Posterior vena cava (tissue), 2 donors: ENCODE measurements around the gene ELMO2. TPM values are rescaled to one million over a fixed set of nuclear protein-coding genes. Genes with fewer than 3 reads are reported as not detected.

Experiments
- DNase-seq: peaks from one replicate; pipeline ENCODE4 v3.0.0-alpha.2; 2020; ENCODE audit warnings: low spot score
- intact Hi-C, 2 donors: fragments of 100-400 bp; cut with DNase I; formaldehyde crosslinking; loops; one replicate each; pipeline versions ENCODE4 v1.14.1 to v1.14.2; 2022 to 2023
- total RNA-seq, 2 donors: library from RNA; stranded (reverse); fragmentation: NEBNext Ultra II Directional; extraction: Animal tissue kit (Norgen Biotek cat#: 25700); gene quantifications; one replicate each; pipeline ENCODE4 v1.2.1, GENCODE V29; 2021
- donor health status: DM: yes; HTN: yes; CAD: no.
- donor health status: DM: yes; HTN: yes; CAD: no.

Gene ELMO2
- total RNA-seq, 2 donors from 2014 or later: 43.6 to 48.9 TPM

DNA sequence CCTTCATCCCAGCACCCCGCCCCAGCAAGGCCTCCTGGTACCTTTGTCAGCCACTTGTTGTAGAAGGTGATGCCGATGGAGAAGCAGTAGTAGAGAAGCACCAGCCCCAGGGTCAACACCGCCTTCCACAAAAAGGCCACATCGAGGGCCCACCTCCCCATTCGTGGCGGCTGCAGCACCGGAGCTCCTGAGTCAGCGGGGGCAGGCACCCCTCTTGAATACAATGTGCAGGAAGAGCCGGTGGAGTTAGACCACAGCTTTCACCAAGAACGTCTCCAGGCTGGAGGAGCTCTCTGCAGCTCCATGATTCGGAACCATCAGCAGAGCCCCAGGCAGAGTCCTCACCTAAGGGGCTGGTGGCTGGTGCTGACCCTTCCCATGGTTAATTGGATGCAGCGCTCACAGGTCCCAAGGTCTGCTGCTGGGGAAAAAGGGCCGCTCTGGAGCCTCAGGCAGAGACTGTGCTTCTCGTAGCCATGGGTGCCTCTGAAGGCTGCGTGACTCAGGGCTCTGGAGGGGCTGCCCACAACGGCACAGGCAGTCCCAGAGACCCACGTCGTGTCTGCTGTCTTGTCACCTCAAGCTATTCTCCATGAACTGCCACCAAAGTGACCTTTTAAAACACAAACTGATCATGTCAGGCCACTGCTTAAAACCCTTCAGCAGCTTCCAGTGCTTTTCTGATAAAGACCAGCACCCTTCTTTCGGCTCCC lies 47.9 kb downstream of the ELMO2 start:
- intact Hi-C loops: no loop called here
- no peak for DNase-seq

- DNase-seq: no peak
- intact Hi-C loops: no loop called here
Observed at GRCh38 chr20:46357030-46357514, 49.3 kb downstream of the ELMO2 start.

GRCh38 chr20:46356195-46357029 lies 50.0 kb downstream of the ELMO2 start:
- no peak for DNase-seq
- intact Hi-C loops: no loop called here

DNA sequence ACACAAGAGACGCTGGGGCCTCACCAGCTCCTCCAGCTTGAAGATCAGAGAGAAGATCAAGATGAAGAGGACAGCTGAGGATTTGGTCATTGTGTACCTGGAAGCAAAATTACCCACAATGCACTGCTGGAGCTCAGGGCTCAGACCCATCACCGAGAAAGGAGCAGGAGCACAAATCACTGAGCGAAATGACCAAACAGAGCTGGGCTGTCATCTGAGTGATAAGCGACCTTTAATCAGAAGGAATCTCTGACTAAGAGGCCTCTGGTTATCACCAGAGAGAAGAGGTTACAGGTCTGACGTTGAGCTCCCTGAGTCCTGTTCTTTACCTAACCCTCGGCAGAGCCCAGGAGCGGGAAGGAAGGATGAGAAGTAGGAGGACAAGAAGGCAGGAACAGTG lies 50.6 kb downstream of the ELMO2 start:
- DNase-seq: no peak
- intact Hi-C loops: no loop called here

GRCh38 chr20:46354920-46355654 lies 51.3 kb downstream of the ELMO2 start:
- intact Hi-C loops: no loop called here

GRCh38 chr20:46354207-46354555 lies 52.2 kb downstream of the ELMO2 start:
- intact Hi-C loops: no loop called here
- no peak for DNase-seq

More at GRCh38 chr20:46354920-46355654, 51.3 kb downstream of the ELMO2 start:
- DNase-seq: no peak

DNA sequence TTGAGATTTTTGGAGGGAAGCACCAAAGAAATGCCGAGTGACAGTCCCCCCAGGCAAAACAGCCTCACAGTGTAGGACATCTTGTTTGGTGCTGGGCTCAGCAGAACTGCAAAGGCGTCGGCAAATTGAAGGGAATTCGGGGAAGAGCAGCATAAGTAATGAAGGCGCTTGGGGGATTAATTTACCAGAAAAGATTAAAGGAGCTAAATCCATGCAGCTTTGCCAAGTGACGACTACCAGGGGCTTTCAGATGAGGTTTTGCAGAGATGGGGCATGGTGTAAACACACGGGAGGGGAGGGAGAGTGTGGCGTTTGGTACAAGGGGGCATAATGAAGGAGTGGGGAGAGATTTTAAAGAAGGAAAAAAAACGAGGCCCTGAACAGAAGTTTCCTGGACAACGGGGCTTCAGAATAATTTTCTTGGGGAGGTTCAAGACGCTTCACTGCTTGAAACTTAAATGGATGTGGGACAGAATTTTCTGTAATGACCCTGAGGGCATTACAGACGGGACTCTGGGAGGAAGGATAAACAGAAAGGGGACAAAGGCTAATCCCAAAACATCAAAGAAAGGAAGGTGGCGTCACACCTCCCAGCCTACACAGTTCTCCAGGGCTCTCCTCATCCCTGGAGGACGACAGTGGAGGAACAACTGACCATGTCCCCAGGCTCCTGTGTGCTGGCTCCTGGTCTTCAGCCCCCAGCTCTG lies 52.8 kb downstream of the ELMO2 start:
- DNase-seq: no peak
- intact Hi-C loops: no loop called here

GRCh38 chr20:46352370-46352938 lies 54.0 kb downstream of the ELMO2 start:
- intact Hi-C loops: no loop called here

DNA sequence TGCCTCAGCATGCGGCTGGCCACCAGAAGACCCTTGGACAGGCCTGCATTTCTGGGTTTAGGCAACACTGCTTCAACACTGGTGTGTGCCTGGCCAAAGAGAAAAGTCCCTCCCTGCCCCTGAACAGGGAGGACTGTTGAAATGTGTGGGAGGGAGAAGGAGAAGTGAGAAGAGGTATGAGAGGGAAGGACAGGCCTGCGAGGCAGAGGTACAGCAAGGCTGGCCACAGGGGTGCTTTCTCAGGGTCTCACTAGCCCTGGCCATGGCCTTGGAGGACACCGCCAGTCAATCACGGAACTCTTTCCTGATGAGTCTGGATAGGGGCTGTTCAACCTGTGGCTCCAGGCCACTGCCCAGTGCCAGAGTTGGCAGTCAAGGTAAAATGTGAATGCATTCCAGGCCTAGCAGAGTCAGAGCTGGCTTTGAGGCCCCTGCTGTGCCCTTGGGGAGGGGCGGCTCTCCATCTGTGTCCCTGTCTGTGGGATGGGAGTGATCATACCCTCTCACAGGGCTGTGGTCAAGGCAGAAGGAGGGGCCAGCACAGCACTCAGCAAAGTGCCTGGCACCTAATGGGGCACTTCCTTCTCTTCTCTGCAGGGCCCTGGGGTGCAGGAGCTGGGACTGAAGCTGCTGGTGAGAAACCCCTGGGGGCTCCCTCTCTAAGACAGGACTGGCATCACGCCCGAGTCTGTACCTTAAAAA lies 54.9 kb downstream of the ELMO2 start:
- no peak for DNase-seq
- intact Hi-C loops: no loop called here

More at GRCh38 chr20:46352370-46352938, 54.0 kb downstream of the ELMO2 start:
- no peak for DNase-seq

DNA sequence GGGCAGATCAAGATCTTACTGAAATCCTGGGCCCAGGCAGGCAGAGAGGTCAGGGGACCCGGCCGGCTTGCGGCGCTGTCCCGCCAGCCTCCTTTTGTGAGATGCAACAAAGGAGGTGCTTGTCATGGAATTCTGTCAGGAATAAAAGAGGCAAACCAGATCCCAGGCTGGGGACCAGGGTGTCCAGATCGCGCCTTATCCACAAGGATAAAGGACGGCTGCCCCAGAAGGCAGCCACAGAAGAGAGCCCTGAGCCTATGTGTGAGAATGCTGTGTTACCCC lies 55.5 kb downstream of the ELMO2 start:
- no peak for DNase-seq
- intact Hi-C loops: no loop called here

DNA sequence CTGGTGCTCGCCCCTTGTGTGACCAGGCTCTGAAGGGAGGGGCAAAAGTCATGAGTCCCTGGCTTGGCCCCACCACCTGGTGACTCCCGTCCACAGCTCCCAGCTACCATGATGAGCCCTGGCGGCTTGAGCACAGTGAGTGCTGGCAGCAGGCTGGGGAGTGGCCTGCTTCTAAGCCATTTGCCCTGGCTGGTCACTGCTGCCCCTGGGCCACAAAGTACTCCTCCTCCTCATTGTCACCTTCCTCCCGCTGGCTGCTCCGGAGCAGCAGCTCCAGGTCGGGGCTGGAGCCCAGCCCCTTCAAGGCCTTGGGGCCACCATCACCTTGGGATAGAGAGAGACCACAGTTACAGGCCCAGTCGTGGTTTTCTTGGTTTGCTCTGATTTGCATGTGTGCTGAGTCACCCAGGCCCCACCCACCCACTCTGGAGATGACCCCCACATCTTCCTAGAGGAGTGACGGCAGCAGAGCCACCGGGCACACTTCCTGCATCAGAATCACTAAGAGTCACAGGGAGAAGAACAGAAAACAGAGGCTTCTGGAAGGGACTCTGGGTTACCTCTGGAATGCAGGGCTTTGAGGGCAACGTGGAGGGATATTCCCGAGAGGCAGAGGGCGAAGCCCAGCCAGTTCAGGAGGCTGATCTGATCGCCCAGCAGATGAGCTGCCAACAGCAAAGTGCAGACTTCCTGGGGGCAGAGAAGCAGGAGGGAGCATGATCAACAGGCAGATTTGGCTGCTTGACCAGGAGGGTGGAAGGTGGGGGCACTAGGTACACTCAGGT lies 56.0 kb downstream of the ELMO2 start:
- DNase-seq: no peak
- intact Hi-C loops: no loop called here

DNA sequence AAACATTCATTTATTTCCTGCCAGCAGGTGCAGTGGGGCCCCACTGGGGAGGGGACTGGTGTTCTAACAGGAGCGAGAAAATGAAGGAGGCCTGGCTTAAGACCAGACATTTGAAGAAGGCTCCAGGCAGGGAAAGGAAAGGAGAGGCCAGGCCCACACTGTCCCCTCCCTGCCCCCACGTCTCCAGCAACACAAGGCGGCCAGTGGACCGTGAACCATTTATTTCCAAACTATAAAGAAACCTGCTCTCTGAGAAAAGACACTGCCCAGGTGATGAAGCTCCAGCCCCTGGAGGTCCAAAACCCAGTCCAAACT lies 56.7 kb downstream of the ELMO2 start:
- intact Hi-C loops: loop anchor here in 1 of 2 donors (10.0 kb wide), 1 partner anchor 215 kb away; no protein-coding TSS in a partner anchor
- no peak for DNase-seq

DNA sequence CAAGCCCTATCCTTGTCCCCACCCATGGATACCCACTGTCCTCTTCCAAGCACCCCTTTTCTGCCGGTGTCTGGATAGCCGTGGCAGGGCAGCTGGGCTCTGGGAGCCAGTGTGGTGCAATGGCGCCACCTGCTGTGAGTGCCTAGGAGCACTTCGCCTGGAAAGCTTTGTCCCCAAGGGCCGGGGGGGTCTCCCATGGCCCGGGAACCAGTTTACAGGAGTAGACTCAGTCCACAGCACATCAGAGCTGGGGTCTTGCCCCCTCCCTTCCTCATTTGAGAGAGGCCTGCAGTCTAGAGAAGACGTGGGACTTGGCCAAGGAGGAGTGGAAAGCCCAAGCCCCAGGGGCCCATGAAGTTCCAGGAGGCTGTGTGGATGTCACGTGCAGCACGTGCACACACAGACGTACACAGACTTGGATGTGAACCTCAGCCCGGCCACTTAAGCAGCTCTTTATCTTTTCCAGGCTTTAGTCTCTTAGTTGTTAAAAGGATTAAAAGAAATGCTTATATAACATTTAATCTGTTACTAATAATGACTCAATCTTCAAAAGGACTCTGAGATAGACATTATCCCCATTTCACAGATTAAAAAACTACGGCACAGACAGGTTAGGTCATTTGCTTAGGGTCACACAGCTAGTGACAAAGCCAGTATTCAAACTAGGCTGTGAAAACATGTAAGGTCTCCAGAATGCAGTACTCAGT lies 57.2 kb downstream of the ELMO2 start:
- DNase-seq: peak; percentile 90
- intact Hi-C loops: loop anchor here in 1 of 2 donors (10.0 kb wide), 1 partner anchor 214 kb away; no protein-coding TSS in a partner anchor

GRCh38 chr20:46347841-46348803 lies 58.3 kb downstream of the ELMO2 start:
- intact Hi-C loops: loop anchor here in 1 of 2 donors (10.0 kb wide), 1 partner anchor 213 kb away; no protein-coding TSS in a partner anchor
- DNase-seq: no peak

DNA sequence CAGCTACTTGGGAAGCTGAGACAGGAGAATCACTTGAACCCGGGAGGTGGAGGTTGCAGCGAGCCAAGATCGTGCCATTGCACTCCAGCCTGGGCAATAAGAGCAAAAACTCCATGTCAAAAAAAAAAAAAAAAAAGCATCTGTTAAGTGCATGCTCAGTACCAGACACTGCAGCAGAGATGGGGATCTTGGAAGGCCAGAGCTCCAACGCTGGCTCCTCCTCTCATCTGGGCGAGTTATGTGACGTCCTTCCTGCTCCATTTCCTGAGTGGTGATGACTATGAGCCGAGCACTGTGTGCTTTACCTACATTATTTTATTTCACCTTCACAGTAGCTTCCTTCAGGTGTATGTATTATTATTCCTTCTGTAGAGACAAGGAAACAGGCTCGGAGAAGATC lies 59.6 kb downstream of the ELMO2 start:
- intact Hi-C loops: loop anchor here in 1 of 2 donors (10.0 kb wide), 1 partner anchor 212 kb away; no protein-coding TSS in a partner anchor

More for the DNA sequence above, 59.6 kb downstream of the ELMO2 start:
- DNase-seq: no peak
